ENCODE results near the gene VTCN1.
A peak's percentile ranks its signal among the peaks of the same experiment; 100 is the strongest.
"Not testable (repeated sequence)": the region's sequence is repeated elsewhere in the genome, so short reads cannot be mapped to it uniquely, and the experiment has no call there.

The VTCN1 gene

GRCh38 chr1:117121589-117122329 lies 89.0 kb downstream of the VTCN1 start, which contains the start of gene TRIM45:
TSS of gene TRIM45 (minus strand) at chr1:117121749. CDS start at chr1:117121201, 548 bp downstream.
- DNase-seq, result peak; percentile 97 to 99 (median 98)

DNA sequence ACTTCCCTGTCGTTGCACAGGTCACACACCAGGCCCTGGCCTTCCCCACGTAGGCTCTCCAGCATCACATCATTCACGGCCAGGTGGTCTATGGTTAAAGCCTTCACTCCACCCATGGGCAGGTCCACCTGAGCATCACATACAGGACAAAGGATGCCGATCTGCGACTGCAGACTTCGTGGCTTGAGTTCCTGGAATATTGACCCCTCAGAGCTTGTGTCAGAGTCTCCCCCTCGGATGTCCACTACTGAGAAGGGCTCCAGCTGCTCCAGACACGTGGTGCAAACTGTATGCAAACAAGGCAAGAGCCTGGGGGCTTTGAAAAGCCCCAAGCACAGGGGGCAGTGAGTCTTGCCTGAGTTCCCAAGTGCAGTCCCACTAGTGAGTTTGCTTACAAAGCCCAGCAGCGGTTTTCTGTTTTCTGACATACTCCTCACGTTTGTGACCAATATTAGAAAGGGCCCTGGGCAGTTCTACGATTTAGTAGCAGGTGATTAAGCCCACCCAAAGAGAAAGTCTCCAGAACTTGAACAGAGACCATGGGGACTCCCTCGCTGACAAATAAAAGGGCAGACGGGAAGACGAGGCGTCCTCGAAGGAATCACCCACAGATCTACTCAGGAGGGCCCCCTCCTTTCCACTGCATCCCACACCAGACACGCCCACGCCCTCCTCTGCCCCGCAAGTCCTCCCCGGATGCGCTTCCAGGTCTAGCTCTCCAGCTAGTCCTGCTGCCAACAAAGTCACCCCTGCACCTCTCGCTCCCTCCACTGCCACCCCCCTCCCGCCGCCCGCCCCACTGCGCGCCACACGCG lies 89.7 kb downstream of the VTCN1 start:
- no peak for DNase-seq

- DNase-seq, result not testable (repeated sequence)
Observed at GRCh38 chr1:117119144-117119543, 91.6 kb downstream of the VTCN1 start.

GRCh38 chr1:117118137-117118536 lies 92.6 kb downstream of the VTCN1 start:
- DNase-seq, result no peak

DNA sequence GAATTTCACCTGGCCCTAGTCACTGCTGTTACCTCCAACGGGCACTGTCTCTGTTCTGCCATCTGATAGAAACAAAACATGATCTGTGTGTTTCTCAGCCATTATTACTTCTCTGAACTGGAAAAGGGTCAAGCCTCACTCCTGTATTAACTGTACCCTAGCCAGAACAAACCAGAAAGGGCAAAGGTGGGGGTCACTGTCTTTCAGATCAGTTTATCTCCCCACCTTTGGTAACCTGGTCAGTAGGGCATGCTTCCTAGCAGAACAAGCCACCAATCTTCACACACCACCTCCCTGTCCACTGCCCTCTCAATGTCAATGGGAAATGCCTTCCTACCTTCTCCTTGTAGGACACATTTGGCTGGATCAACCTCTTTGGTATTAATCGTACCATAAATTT lies 93.0 kb downstream of the VTCN1 start:
- no peak for DNase-seq

DNA sequence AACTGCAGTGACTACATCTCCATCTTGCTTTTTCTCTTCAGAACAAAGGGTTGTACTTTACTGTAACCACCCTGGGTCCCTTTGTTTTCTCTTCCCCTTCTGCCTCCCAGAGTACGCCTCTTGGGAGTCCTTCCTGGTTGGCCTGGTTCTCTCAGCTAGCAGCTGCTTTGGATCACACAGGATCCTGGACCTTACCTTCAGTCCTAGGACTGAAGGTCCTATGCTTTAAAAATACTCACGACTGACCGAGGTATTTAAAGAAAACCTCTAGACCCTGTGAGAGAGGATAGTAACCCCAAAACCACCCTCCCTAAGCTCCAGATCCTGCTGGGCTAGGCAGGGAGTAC lies 94.0 kb downstream of the VTCN1 start:
- DNase-seq, result no peak

- no peak for DNase-seq
Observed at GRCh38 chr1:117116090-117116783, 94.5 kb downstream of the VTCN1 start.

DNA sequence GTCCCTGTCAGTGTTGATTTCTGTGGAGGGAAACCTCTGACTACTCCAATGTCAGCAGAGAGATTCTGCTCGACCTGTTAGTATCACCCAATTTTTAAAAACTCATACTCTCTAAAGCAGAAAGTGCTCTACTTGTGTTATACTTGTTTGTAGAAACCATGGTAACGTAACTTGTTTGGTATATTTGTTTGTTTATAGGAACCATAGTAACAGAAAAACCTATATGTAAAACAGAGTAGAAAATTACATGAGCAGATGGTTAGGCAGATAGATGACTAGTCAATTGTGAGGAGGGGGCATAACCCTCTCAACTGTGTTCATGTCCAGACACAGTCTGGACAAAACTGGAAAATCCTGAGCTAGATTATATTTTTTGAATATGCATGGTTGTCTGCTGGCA lies 95.8 kb downstream of the VTCN1 start:
- DNase-seq, result no peak

DNA sequence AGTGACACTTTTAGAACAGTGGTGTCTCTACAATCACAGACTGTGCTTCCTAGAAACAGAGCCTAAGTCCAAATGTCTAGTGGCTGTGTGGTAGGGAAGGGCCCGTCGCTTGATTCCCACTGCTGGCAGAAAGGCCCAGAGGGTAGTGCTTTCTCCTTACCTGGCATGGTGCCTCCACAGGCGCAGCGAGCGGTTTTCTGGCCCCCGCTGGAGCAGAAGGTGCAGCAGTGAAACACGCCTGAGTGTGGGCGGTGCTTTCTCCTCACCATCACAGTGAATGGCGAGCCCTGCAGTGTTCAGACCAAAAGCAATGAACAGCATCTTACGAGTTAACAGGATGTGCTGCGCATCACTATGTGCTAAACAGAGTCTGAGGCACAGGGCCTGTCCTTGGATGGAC lies 97.5 kb downstream of the VTCN1 start:
- DNase-seq, result no peak

GRCh38 chr1:117112047-117112717 lies 98.5 kb downstream of the VTCN1 start:
- no peak for DNase-seq

GRCh38 chr1:117110774-117111173 lies 100.0 kb downstream of the VTCN1 start:
- DNase-seq, result no peak

DNA sequence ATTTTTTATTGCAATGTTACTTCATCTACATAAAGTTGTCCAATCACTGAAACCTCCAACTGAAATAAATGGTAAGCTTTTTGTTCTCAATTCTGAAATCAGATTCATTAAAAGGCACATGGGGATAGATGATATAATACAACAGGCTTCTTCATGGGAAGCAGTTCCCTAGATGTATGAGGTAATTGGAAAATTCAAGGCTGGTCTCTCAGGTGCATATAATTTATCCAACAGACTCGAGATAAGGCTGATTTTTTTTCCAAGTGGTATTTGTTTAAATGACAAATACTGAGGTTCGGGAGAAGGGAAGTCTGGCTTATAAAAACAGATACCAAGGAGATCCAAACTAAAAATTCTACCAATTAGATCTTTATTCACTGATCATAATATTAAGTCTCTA lies 103.4 kb downstream of the VTCN1 start:
- no peak for DNase-seq

DNA sequence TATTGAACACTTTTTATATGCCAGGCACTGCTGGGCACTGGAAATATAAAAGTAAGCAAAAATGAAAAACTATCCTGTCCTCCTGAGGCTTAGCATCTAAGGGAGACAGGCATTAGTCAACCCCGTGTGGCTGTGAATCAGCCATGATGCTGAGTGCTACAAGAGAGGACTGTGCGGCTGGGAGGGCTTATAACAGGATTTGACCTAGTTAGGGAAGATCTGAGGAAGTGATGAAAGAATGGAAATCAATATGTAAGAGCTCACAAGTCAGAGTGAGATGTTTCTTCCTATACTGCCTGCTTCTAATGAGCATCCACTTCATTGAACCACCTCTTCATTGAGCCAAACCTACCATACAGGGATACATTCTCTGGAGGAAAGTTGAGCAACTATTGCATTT lies 104.2 kb downstream of the VTCN1 start:
- DNase-seq, result no peak

DNA sequence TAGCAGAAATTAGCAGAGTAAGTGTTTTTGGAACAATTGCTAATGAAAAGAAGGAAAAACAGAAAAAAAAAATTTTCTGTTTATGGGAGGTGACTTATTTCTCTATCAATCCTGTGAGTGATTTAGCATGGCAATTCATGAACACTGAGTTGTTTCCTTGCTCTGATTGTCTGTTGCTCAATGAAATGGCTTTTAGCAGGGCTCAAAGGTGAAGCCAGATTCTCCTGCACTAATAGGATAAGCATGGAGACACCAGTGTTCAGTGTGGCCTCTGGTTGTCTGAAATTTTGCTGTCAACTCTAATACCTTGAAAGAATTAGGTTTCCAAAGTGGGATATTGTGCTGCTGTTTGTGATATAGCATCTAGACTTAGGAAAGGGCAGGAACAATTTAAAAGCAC lies 105.0 kb downstream of the VTCN1 start:
- no peak for DNase-seq

GRCh38 chr1:117104986-117105385 lies 105.7 kb downstream of the VTCN1 start:
- DNase-seq, result no peak

- DNase-seq, result not testable (repeated sequence)
Observed at GRCh38 chr1:117101858-117102257, 108.9 kb downstream of the VTCN1 start.

GRCh38 chr1:117101334-117101733 lies 109.4 kb downstream of the VTCN1 start:
- DNase-seq, result no peak

DNA sequence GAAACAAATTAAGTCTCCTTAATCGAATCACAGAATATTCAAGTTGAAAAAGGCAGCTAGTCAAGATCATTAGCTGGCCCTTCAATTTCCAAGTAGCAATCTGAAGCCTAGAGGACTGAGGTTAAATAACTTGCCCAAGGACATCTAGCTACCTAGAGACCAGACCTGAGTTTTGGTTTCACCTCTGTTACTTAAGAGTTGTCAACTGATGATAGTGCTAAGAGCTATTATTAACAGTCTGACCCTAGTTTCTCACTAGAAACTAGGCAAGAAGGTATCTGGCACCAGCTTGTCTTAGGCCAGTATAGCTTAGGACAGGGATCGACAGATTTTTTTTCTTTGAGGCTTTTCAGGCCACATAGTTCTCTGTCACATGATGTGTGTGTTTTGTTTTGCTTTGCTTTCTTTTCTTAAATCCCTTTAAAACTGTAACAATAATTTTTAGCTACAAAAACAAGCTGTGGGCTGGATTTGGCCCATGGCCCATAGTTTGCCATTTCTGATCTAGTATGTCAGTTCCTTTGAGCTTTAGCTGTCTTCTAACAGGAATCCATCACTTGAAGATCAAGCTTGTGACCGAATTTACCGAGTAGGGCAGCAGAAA lies 112.3 kb downstream of the VTCN1 start:
- DNase-seq, result no peak

- no peak for DNase-seq
Observed at GRCh38 chr1:117097443-117097842, 113.3 kb downstream of the VTCN1 start.

DNA sequence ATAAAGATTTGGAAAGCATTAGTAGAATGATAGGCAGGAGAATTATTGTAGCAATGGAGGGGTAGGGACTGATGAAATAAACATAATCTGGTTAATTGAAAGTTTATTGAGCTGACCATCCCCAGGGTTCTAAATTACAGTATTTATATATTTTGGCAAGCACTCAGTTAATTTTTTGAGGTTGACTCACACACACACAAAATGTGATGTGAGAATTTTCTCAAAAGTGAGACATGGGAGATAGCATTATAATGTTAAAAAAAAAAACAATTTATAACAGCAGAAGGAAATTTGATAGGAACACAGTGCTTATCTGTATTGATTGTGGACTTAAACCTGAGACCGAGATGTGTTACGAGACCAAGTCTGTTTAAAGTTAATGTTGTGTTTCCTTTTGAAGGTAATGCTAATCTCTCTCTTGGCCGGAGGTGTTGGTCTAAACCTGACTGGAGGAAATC lies 113.7 kb downstream of the VTCN1 start:
- no peak for DNase-seq

DNA sequence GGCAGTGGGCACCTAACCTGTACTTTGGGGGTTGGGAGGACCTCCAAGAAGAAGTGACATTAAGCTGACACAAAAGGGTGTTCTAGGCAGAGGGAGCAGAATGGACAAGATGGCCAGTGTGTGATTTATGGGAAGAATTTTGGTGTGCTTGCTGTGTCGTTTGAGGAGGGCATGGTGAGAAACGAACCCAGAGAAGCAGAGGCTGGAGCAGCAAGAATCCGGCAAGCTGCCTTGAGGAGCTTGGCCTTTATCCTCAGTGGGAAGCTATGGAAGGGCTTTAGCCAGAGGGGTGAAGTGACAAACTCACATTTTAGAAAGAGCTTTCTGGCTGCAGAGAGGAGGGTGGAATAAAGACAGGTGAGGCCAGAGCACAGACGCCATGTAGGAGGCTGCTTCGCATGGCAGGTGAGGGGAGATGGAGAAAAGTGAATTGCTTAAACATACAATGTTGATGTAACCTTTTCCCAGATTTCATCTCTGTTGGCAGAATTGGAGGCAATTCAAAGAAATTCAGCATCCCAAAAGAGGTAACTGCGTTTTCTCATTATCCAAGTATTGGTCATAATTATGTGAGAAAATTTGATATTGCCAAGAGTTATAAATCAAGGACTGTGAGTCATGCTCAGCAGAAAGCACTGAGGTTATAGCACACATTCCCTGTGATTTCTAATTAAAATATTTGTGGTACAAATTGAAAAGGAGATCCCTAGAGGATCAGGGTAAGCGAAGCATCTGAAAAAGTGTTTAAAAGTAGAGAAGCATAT lies 115.7 kb downstream of the VTCN1 start:
- no peak for DNase-seq
